Lung (tissue), 12 donors: ENCODE measurements around the gene AGBL4. TPM values are rescaled to one million over a fixed set of nuclear protein-coding genes. Genes with fewer than 3 reads are reported as not detected.
A peak's percentile ranks its signal among the peaks of the same experiment; 100 is the strongest.

Experiments
- ATAC-seq: fragments of 200-7000 bp; cut with Tn5 transposase; one replicate; pipeline ENCODE4 v1.9.1; 2020; ENCODE audit warnings: moderate number of reproducible peaks; ENCODE audit not compliant: insufficient read depth, low FRiP score
- DNase-seq, 3 donors: peaks; one replicate each; pipeline ENCODE4 v3.0.0-alpha.2; 2013 to 2017
- H3K27ac ChIP-seq, 2 donors: one replicate each; pipeline ENCODE4 v1.5.1; 2013; ENCODE audit warnings: mild to moderate bottlenecking in 2 of 2, moderate library complexity in 2 of 2, control low read depth in 1 of 2, inconsistent platforms in 1 of 2, low read depth in 1 of 2, low read length in 1 of 2
- H3K27me3 ChIP-seq, 3 donors: one replicate each; pipeline ENCODE4 v1.5.1; 2013; ENCODE audit warnings: low read length in 2 of 3; ENCODE audit not compliant: control insufficient read depth in 3 of 3, insufficient read depth in 3 of 3
- H3K36me3 ChIP-seq, 4 donors: one replicate each; pipeline ENCODE4 v1.5.1; 2013; ENCODE audit warnings: low read length in 4 of 4, mild to moderate bottlenecking in 1 of 4, moderate library complexity in 1 of 4; ENCODE audit not compliant: control insufficient read depth in 4 of 4, insufficient read depth in 4 of 4
- H3K4me1 ChIP-seq, 5 donors: one replicate each; pipeline ENCODE4 v1.5.1; 2013; ENCODE audit warnings: low read length in 5 of 5, mild to moderate bottlenecking in 2 of 5, moderate library complexity in 1 of 5; ENCODE audit not compliant: control insufficient read depth in 5 of 5, insufficient read depth in 5 of 5
- H3K4me3 ChIP-seq: one replicate; pipeline ENCODE4 v1.5.1; 2013; ENCODE audit warnings: mild to moderate bottlenecking, control low read depth, moderate library complexity
- H3K9ac ChIP-seq, 2 donors: one replicate each; pipeline ENCODE4 v1.5.1; 2013; ENCODE audit warnings: low read length in 2 of 2, control low read depth in 1 of 2; ENCODE audit not compliant: insufficient read depth in 1 of 2
- H3K9me3 ChIP-seq, 4 donors: one replicate each; pipeline ENCODE4 v1.5.1; 2013; ENCODE audit warnings: low read length in 3 of 4, mild to moderate bottlenecking in 1 of 4, moderate library complexity in 1 of 4; ENCODE audit not compliant: control insufficient read depth in 4 of 4, insufficient read depth in 3 of 4
- CTCF ChIP-seq: IDR thresholded peaks from 2 replicates; pipeline ENCODE4 v1.5.1; 2012; ENCODE audit warnings: mild to moderate bottlenecking; ENCODE audit errors: control extremely low read depth, extremely low read depth
- WGBS, 2 donors: extraction: QIAGEN DNeasy Blood & Tissue Kit; methylation state at CpG; one replicate each; pipeline ENCODE4 v1.1.7; 2013; 5-methylcytosine and 5-hydroxymethylcytosine counted together
- polyA plus RNA-seq, 2 donors: library from polyadenylated mRNA; stranded (reverse); fragments of 200-250 nt; gene quantifications; one replicate each; pipeline ENCODE4 v1.2.1, GENCODE V29; 2013
- total RNA-seq, 2 donors: library from RNA; depleted of rRNA in 1 of 2; stranded (reverse); fragments of >200 nt in 1 of 2; gene quantifications; one replicate each; pipeline ENCODE4 v1.2.1, GENCODE V29; 2014 to 2021
- donor health status: control.
- donor health status: control.
- donor health status: Bipolar disorder and iron deficiency.
- donor health status: healthy.
- donor health status: DM: yes; HTN: yes; CAD: no.

The AGBL4 gene
- total and polyA plus RNA-seq, 4 donors, result 0.24 to 7.5 (median 2.6) TPM

- Histone ChIP-seq H3K4me3 (no peak overlapping the region), H3K9me3 (no peaks in the 10 kb centered on the region), H3K27me3 (no peaks in the 10 kb centered on the region), H3K4me1 (peaks cover 0 to 10% (median 0%) of the 10 kb centered on the region in 5 donors), H3K9ac (no peak overlapping the region), H3K36me3 (no peaks in the 10 kb centered on the region), H3K27ac (no peak overlapping the region)
- WGBS, 2 donors, result 53 to 61% methylated on average over 6 of the region's 6 CpGs
- peak; percentile 71 for ATAC-seq
- no peak for TF ChIP-seq CTCF
- peak in 1 of 3 donors; percentile 18 for DNase-seq
These were observed 1145.4 kb downstream of the AGBL4 start for GRCh38 chr1:48878191-48878940.

- Histone ChIP-seq H3K36me3 (no peaks in the 10 kb centered on the region), H3K9me3 (no peaks in the 10 kb centered on the region), H3K27me3 (no peaks in the 10 kb centered on the region), H3K9ac (no peak overlapping the region), H3K4me3 (no peak overlapping the region), H3K4me1 (peaks cover 0 to 10% (median 0%) of the 10 kb centered on the region in 5 donors), H3K27ac (no peak overlapping the region)
- ATAC-seq (no peak), DNase-seq (no peak)
- WGBS, 2 donors, result 74 to 82% methylated on average over 2 of the region's 2 CpGs
- no peak for TF ChIP-seq CTCF
These were observed 1147.4 kb downstream of the AGBL4 start for GRCh38 chr1:48876330-48876785.

GRCh38 chr1:48875552-48876329, 1148.0 kb downstream of the AGBL4 start:
- H3K9me3 ChIP-seq, result no peaks in the 10 kb centered on the region
- no peaks in the 10 kb centered on the region for H3K36me3 ChIP-seq
- H3K9ac ChIP-seq, result no peak overlapping the region
- DNase-seq, result peak in 2 of 3 donors; percentile 60 to 68
- no peak for ATAC-seq
- peaks cover 0 to 10% (median 0%) of the 10 kb centered on the region in 5 donors for H3K4me1 ChIP-seq
- no peak overlapping the region for H3K4me3 ChIP-seq
- no peaks in the 10 kb centered on the region for H3K27me3 ChIP-seq
- 74 to 88% methylated on average over 8 of the region's 8 CpGs for WGBS, 2 donors
- H3K27ac ChIP-seq, result no peak overlapping the region
- no peak for TF ChIP-seq CTCF
